ENCODE results near the gene TMEM171.

TMEM171 gene

DNA sequence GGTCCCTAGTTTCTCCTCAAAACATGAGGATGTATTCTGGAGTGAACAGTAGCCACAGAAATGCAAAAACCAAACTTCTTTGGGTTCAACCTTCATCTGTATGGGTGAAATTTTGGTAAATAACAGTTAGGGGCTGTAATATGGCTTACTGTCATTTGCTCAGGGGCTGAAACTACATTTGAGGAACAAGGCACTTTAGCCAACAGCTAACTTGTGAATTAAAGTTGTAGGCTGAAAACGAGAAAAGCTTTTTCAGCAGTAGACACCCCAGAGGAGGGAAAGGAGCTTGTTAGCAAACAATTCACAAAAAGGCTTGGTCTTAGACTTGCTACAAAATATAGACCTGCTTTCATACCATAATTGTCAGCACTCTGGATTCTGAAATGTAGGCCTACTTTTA lies 6.6 kb downstream of the TMEM171 start:
- POLR2A ChIA-PET = no interaction called here
- CTCF ChIA-PET = interaction anchor here (1.8 kb wide), 1 partner anchor 13 kb away, joined by 3 read pairs; no protein-coding TSS in a partner anchor
- TF ChIP-seq CTCF (IDR thresholded peaks at IDR 0.05; ENCODE audit: control extremely low read depth, extremely low read depth, low read depth, missing control alignments) = no peak
- DNase-seq (ENCODE audit: extremely low spot score) = no peak

DNA sequence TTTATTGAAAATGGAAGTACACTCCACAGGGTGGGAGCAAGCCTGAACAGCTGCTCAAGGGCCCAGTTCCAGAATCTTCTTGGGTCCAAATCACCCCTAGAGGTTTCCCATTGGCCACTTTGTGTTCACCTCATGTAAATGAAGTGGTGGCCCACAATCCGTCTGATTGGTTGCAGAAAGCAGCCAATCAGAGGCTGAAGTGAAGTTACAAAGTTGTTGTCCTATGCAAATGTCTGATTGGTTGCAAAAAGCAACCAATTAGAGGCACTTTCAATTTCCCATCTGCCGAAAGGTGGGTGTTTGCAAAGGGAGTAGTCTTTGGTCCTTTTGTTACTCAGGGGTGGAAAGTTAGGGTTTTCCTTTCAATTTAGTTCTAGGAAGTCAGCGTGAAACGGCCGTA lies 8.8 kb downstream of the TMEM171 start:
- no peak for DNase-seq (ENCODE audit: extremely low spot score)
- ChIA-PET POLR2A (no interaction called here), CTCF (no interaction called here)
- no peak for TF ChIP-seq CTCF (IDR thresholded peaks at IDR 0.05; ENCODE audit: control extremely low read depth, extremely low read depth, low read depth, missing control alignments)

DNA sequence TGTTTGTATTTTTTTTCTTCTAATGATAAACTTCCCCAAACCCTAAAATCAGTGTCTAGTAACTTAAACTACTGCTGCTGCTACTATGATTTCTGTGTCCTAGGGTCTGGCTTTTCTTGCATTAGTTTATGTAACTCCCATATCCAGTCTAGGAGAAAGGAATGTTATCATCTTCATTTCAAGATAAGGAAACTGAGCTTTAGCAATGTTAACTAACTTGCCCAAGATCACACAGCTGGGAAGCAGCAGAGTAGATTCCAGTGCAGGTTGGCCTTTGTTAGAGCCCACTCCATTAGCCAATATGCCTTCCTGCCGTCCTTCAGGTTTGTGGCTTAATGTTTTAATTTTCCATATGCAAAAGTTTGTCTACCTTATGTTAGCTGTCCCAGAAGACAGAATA lies 10.4 kb downstream of the TMEM171 start:
- POLR2A ChIA-PET = no interaction called here
- no peak for DNase-seq (ENCODE audit: extremely low spot score)

DNA sequence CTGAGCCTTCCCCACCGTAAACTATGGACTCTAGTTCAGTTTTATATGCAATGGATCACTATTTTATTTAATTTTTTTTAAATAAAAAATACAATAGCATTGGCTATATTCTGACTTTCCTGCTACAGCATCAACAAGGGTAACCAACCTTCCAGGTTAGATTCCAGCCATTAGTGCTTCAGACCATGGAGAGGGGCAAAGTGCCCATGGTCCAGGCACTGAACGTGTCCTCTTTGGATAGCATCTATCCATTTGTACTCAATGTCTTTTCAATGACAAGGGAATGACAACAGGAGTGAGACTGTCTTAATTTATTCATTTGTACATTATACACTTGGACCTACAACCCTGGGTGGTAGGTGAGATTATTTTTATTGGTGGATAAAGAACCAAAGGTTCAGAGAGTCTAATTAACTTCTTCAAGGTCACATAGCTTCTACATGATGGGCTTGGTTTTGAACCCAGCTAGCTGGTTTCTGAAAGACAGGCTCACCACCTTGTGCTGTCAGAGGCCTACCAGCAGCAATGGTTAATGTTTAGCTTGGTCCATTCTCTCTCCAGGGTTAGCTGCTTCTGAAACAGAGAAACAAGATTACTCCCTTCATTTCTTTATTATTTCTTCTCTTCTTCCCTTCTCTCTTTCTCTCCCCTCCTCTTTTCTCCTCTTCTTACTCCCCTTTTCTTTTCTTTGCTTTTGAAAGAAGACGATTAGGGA lies 11.5 kb downstream of the TMEM171 start:
- CTCF ChIA-PET = no interaction called here
- no peak for DNase-seq (ENCODE audit: extremely low spot score)
- POLR2A ChIA-PET = no interaction called here
- TF ChIP-seq CTCF (IDR thresholded peaks at IDR 0.05; ENCODE audit: control extremely low read depth, extremely low read depth, low read depth, missing control alignments) = no peak

More for the DNA sequence above, 10.4 kb downstream of the TMEM171 start:
- CTCF ChIA-PET = no interaction called here
- TF ChIP-seq CTCF (IDR thresholded peaks at IDR 0.05; ENCODE audit: control extremely low read depth, extremely low read depth, low read depth, missing control alignments) = no peak

DNA sequence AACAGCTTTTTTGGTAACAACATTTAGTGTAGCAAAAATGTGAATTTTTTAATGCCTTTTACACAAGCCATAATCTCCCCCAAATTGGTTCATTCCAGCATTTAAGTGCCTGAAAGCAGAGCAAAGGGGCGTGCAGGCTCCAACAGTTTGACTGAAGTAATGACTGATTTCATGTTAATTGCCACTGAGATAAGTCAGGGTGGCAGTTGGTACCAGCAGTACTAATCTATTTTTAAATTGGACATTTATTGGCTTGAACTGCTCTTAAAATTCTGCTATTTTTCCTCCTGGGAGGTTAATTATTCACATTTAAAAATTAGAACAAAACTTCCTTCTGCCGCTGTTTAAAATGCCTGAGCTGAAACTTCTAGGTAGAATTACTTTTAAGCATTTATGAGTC lies 12.4 kb downstream of the TMEM171 start:
- ChIA-PET POLR2A (no interaction called here), CTCF (interaction anchor here (1.0 kb wide), 1 partner anchor 10 kb away, joined by 3 read pairs; no protein-coding TSS in a partner anchor)
- TF ChIP-seq CTCF (IDR thresholded peaks at IDR 0.05; ENCODE audit: control extremely low read depth, extremely low read depth, low read depth, missing control alignments) = no peak
- no peak for DNase-seq (ENCODE audit: extremely low spot score)

DNA sequence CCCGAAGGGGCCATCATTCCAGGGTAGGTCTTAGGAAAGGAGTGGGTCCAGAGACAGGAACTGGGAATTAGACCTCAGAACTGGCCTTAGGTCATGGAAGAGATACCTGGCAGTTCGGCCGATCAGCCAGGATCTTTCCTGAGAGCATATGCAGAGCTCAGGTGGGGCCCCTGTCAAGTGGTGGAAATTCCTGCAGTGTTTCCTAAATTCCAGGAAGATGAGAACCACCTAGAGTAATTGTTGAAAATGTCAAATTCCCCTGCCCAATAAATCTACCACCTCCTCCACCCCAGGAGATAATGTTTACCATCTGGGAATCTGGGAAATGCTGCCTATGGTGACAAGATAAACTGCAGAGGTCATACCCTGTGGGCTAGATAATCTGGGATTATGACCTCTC lies 14.6 kb downstream of the TMEM171 start:
- ChIA-PET CTCF (no interaction called here), POLR2A (no interaction called here)
- TF ChIP-seq CTCF (IDR thresholded peaks at IDR 0.05; ENCODE audit: control extremely low read depth, extremely low read depth, low read depth, missing control alignments) = no peak
- no peak for DNase-seq (ENCODE audit: extremely low spot score)

Data from GM10248 (cell line).